HEK293T (cell line): ENCODE data around the gene NACA.
"Not testable (repeated sequence)": the region's sequence is repeated elsewhere in the genome, so short reads cannot be mapped to it uniquely, and the experiment has no call there.

Experiments used
- CTCF ChIA-PET: fragments of 350-600 bp; formaldehyde crosslinking; extraction: SDS; loops from one replicate; lab custom pipeline; 2021; ENCODE audit warnings: antibody characterized with exemption, inconsistent platforms; lab: Yijun Ruan, JAX
- POLR2A ChIA-PET: fragments of 350-600 bp; formaldehyde crosslinking; extraction: SDS; loops from one replicate; lab custom pipeline; 2020; ENCODE audit warnings: antibody characterized with exemption, inconsistent platforms; lab: Yijun Ruan, JAX
- DNase-seq: peaks from one replicate; pipeline ENCODE4 v3.0.0; 2012; ENCODE audit warnings: mixed read lengths; ENCODE audit errors: extremely low spot score
- ARNT ChIP-seq: fragments of 450-650 bp; IDR thresholded peaks from 2 replicates; pipeline ENCODE4 v1.6.1; 2017; ENCODE audit warnings: mild to moderate bottlenecking
- BHLHE40 ChIP-seq: fragments of 450-650 bp; IDR thresholded peaks from 2 replicates; pipeline ENCODE4 v1.6.1; 2016; ENCODE audit warnings: mild to moderate bottlenecking, moderate library complexity, borderline replicate concordance
- CTBP1 ChIP-seq: fragments of 450-650 bp; IDR thresholded peaks from 2 replicates; pipeline ENCODE4 v1.6.1; 2016; ENCODE audit warnings: borderline replicate concordance
- ELF4 ChIP-seq: fragments of 450-650 bp; IDR thresholded peaks from 2 replicates; pipeline ENCODE4 v1.6.1; 2017; ENCODE audit warnings: antibody characterized with exemption
- FOXA1 ChIP-seq: fragments of 450-650 bp; IDR thresholded peaks from 2 replicates; pipeline ENCODE4 v1.6.1; 2016; ENCODE audit warnings: mild to moderate bottlenecking
- FOXK2 ChIP-seq: fragments of 450-650 bp; IDR thresholded peaks from 2 replicates; pipeline ENCODE4 v1.6.1; 2016; ENCODE audit warnings: mild to moderate bottlenecking
- FOXM1 ChIP-seq: fragments of 450-650 bp; IDR thresholded peaks from 2 replicates; pipeline ENCODE4 v1.6.1; 2017; ENCODE audit warnings: mild to moderate bottlenecking, borderline replicate concordance
- HDGF ChIP-seq: fragments of 450-650 bp; IDR thresholded peaks from 2 replicates; pipeline ENCODE4 v1.6.1; 2017; ENCODE audit warnings: antibody characterized with exemption, borderline replicate concordance
- L3MBTL2 ChIP-seq: fragments of 450-650 bp; conservative IDR thresholded peaks from 2 replicates; pipeline ENCODE4 v1.6.1; 2016; ENCODE audit warnings: mild to moderate bottlenecking
- LEF1 ChIP-seq: fragments of 450-650 bp; IDR thresholded peaks from 2 replicates; pipeline ENCODE4 v1.6.1; 2017; ENCODE audit warnings: mild to moderate bottlenecking, borderline replicate concordance
- NFRKB ChIP-seq: fragments of 450-650 bp; IDR thresholded peaks from 2 replicates; pipeline ENCODE4 v1.6.1; 2016; ENCODE audit warnings: mild to moderate bottlenecking, moderate library complexity
- SP1 ChIP-seq: fragments of 450-650 bp; IDR thresholded peaks from 2 replicates; pipeline ENCODE4 v1.6.1; 2017
- SUZ12 ChIP-seq: fragments of 450-650 bp; IDR thresholded peaks from 2 replicates; pipeline ENCODE4 v1.6.1; 2016; ENCODE audit warnings: mild to moderate bottlenecking
- TARDBP ChIP-seq: fragments of 450-650 bp; IDR thresholded peaks from 2 replicates; pipeline ENCODE4 v1.6.1; 2016
- ZNF384 ChIP-seq: fragments of 450-650 bp; IDR thresholded peaks from 2 replicates; pipeline ENCODE4 v1.6.1; 2016
- TF ChIP-seq, protein P1 (sequence below): fragments of 450-650 bp; IDR thresholded peaks from 2 replicates; pipeline ENCODE4 v1.6.1; 2016

The NACA gene

DNA sequence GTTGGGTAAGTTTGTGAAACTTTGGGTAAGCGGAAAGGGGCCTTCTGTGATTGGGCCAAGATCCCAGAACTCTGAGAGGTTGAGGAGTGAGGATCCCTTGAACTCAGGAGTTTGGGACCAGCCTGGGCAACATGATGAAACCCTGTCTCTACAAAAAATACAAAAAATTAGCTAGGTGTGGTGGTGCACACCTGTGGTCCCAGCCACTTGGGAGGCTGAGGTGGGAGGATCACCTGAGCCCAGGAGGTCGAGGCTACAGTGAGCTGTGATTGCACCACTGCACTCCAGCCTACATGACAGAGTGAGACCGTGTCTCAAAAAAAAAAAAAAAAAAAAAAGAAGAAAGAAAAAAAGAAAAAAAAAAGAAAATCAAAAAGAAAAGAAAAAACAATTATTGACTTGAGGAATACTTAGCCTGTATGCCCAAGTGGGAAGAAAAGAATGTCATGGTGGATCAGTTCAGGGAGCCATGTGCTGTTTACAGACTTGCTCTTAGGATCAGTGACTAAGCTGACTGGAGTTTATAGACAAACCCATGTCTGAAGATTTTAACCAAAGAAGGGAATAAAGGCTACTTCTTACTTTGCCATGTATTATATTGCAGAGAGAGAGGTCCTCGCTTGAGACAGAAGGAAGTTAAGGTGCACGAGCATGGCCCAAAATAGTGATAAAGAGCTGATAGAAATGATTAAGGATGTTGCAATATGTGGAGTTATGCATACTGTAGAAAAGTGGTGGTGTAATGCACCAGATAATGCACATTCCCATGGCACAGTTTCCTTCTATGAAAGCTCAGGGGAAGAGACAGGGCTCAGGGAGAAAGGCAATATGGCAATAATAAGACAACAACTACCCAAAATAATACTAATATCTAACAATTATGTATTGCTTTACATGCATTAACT lies 38.9 kb upstream of the NACA start:
- DNase-seq: no peak
- no peak for TF ChIP-seq HDGF
- no peak for TF ChIP-seq FOXM1
- TF ChIP-seq SP1: no peak
- no peak for TF ChIP-seq L3MBTL2
- no peak for TF ChIP-seq BHLHE40
- no peak for TF ChIP-seq TARDBP
- no peak for TF ChIP-seq LEF1
- TF ChIP-seq ELF4: no peak
- no peak for TF ChIP-seq ARNT
- no peak for TF ChIP-seq FOXA1
- no peak for TF ChIP-seq SUZ12
- TF ChIP-seq ZNF384: no peak
- no peak for TF ChIP-seq FOXK2
- no peak for TF ChIP-seq NFRKB
- TF ChIP-seq, protein P1, sequence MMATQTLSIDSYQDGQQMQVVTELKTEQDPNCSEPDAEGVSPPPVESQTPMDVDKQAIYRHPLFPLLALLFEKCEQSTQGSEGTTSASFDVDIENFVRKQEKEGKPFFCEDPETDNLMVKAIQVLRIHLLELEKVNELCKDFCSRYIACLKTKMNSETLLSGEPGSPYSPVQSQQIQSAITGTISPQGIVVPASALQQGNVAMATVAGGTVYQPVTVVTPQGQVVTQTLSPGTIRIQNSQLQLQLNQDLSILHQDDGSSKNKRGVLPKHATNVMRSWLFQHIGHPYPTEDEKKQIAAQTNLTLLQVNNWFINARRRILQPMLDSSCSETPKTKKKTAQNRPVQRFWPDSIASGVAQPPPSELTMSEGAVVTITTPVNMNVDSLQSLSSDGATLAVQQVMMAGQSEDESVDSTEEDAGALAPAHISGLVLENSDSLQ: no peak
- TF ChIP-seq CTBP1: no peak
- ChIA-PET POLR2A (no interaction called here), CTCF (no interaction called here)

DNA sequence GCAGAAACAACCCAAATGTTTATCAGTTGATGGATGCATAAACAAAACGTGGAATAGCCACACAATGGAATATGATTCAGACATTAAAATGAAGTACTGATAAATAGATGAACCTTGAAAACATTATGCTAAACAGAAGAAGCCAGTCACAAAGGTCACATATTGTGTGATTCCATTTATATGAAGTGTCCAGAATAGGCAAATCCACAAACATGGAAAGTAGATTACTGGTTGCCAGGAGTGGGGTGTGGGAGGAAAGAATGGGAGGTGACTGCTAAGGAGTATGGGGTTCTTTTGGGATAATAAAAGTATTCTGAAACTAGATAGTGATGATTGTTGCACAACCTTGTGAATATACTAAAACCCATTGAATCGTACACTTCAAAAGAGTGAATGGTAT lies 36.7 kb upstream of the NACA start:
- ChIA-PET CTCF (no interaction called here), POLR2A (no interaction called here)
- TF ChIP-seq ELF4 (no peak), SP1 (no peak), FOXK2 (no peak), FOXM1 (no peak), FOXA1 (no peak), ARNT (no peak), HDGF (no peak), NFRKB (no peak), L3MBTL2 (no peak)
- no peak for DNase-seq

DNA sequence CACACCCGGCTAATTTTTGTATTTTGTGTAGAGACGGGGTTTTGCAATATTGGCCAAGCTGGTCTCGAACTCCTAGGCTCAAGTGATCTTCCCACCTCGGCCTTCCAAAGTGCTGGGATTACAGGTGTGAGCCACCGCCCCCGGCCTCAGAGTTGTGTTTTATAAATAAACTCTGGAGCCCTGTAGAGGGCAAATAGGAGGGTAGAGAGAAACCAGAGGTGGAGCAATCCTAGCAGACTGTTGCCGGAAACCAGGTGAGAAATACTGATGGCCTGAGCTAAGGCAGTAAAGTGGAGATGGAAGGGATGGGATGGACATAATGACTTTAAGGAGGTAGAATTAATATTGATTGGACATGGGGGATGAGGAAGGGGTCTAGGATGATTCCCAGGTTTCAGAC lies 35.4 kb upstream of the NACA start:
- no peak for DNase-seq
- ChIA-PET POLR2A (no interaction called here), CTCF (interaction anchor here (0.7 kb wide), 1 partner anchor 9 kb away, joined by 3 read pairs; no protein-coding TSS in a partner anchor)
- TF ChIP-seq, protein P1: no peak
- TF ChIP-seq CTBP1 (no peak), ARNT (no peak), ZNF384 (no peak), TARDBP (no peak), FOXM1 (no peak), LEF1 (no peak), SUZ12 (no peak), L3MBTL2 (no peak), BHLHE40 (no peak)

DNA sequence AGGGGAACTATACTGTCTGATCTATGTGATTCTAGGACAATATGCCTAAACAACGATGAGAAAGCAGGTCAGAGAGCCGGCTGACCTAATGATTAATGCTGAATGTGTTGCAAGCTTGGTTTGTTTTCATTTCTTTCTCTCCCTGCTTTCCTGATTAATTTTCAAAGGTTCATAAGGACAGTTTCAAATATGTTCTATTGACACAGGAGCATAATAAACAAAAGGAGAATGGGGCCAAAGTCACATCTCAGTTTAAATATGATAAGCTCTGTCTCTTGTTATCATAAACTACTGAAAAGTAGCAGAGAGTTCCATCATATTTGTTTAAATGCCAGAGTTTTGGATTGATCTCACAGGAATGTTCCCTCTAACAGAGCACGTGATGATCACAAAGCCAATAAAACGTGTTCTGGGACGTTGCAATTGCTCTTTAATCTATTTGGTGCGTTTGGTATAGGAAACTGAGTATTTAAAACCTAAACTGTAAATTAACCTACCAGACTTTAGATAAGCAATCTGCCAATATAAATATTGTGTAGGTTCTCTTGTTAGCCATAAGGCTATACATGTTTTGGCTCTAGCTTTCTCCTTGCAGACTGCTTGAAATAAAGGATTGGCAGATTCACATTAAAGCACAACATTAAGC lies 34.3 kb upstream of the NACA start:
- POLR2A ChIA-PET: no interaction called here
- CTCF ChIA-PET: interaction anchor here (0.6 kb wide), 1 partner anchor 15 kb away, joined by 3 read pairs; no protein-coding TSS in a partner anchor
- TF ChIP-seq BHLHE40 (no peak), FOXK2 (no peak), ZNF384 (no peak)
- DNase-seq: no peak

DNA sequence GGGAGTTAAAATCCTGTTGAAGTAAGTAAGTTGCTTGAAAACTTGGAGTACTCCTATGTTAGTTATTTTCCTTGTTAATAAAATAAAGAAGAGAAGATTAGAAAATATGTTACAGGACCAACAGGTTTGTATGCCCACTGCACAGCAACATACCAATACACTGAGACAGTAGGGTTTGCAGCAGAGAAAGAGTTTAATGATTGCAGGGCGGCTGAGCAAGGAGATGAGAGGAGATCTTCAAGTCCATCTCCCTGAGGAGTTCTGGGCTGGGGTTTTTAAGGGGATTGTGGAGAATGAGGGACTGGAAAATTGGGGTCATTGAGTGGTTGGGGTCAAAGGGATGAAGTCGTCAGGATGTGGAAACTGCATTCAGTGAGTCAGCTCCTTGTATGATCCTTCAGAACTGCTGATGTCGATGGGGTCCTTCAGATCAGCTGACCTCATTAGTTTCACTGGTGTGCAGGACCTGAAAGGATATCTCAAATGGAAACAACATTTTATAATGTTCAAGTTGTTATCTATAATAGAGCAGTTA lies 33.7 kb upstream of the NACA start:
- POLR2A ChIA-PET: no interaction called here
- DNase-seq: no peak
- CTCF ChIA-PET: no interaction called here
- TF ChIP-seq SP1 (no peak), CTBP1 (no peak), BHLHE40 (no peak)

DNA sequence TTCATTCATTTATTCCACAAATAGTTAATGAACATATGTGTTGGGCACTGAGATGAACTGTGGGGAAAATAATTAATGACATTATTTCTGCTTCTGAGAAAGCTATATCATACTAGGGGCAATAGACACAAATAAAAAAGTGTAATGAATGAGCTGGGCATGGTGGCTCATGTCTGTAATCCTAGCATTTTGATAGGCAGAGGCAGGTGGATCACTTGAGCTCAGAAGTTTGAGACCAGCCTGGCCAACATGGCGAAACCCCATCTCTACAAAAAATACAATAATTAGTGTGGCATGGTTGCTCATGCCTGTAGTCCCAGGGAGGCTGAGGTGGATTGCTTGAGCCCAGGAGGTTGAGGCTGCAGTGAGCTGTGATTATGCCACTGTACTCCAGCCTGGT lies 32.9 kb upstream of the NACA start:
- CTCF ChIA-PET, DNase-seq: not testable (repeated sequence)
- POLR2A ChIA-PET: interaction anchor here (1.2 kb wide), 1 partner anchor 33 kb away, joined by 3 read pairs; the partner anchor contains the start of gene NACA

DNA sequence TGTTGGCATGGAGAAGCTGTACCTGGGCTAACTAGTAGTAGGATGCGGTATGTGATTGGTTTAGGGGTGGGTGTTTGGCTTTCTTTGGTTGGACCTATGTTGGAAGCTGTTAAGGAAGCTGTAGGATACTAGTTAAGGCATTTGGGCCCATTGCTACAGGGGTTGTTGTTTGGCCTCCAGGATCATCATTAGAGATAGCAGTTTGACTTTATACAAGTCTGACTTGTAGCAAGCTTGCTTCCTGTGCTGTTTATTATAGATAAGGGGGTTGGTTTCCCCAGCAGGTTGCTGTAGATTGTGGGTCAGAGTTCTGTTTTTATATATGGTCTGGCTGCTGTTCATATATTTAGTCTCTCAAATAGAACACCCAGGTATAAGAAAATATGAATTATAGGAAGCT lies 28.5 kb upstream of the NACA start:
- no peak for TF ChIP-seq ELF4
- no peak for TF ChIP-seq ZNF384
- no peak for TF ChIP-seq BHLHE40
- no peak for TF ChIP-seq ARNT
- TF ChIP-seq TARDBP: no peak
- no peak for TF ChIP-seq L3MBTL2
- no peak for TF ChIP-seq SP1
- TF ChIP-seq, protein P1: no peak
- TF ChIP-seq FOXM1: no peak
- no peak for TF ChIP-seq SUZ12
- no peak for TF ChIP-seq NFRKB
- TF ChIP-seq LEF1: no peak
- no peak for TF ChIP-seq CTBP1
- no peak for TF ChIP-seq HDGF
- ChIA-PET POLR2A (interaction anchor here (1.9 to 6.3 kb wide), 2 partner anchors 28 to 358 kb away, joined by 5 to 29 read pairs; partner anchors contain the start of genes NACA and STAT6), CTCF (interaction anchor here (0.6 to 0.7 kb wide), 2 partner anchors 41 to 250 kb away, joined by 3 to 5 read pairs; no protein-coding TSS in a partner anchor)
- DNase-seq: no peak
